Epithelial cell of esophagus (primary cell): Measurements from ENCODE around the gene CASZ1.

Experiments
- DNase-seq: peaks from one replicate; pipeline ENCODE4 v3.0.0; 2010; ENCODE audit warnings: low read depth
- H3K4me3 ChIP-seq: 2 replicates; pipeline ENCODE4 v1.5.1; 2011; ENCODE audit warnings: mild to moderate bottlenecking, low read length, control low read depth
- TF ChIP-seq, protein P1 (sequence below): IDR thresholded peaks from 2 replicates; pipeline ENCODE4 v1.5.1; 2011; ENCODE audit warnings: low read depth, mild to moderate bottlenecking, low read length, control low read depth, inconsistent platforms; ENCODE audit not compliant: insufficient read depth; ENCODE audit errors: missing control alignments

Gene CASZ1

DNA sequence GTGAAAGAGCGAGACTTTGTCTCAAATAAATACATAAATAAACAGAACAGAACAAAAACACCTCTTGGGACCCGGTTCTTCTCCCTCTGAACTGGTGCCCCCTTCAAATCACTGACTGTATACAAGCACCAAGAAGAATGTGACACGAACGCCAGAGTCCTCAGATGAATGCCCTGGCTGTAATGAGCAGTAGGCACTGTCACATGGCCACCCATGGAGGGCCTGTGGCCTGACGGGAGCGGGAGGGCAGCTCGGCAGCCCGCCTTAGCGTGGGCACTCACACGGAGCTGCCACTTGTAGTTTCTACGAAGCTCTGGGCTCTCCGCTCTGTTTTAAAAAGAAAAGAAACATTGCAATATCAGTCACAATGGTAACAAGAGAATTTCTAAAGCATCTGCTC is 175.7 kb downstream of the CASZ1 start:
- TF ChIP-seq, protein P1, sequence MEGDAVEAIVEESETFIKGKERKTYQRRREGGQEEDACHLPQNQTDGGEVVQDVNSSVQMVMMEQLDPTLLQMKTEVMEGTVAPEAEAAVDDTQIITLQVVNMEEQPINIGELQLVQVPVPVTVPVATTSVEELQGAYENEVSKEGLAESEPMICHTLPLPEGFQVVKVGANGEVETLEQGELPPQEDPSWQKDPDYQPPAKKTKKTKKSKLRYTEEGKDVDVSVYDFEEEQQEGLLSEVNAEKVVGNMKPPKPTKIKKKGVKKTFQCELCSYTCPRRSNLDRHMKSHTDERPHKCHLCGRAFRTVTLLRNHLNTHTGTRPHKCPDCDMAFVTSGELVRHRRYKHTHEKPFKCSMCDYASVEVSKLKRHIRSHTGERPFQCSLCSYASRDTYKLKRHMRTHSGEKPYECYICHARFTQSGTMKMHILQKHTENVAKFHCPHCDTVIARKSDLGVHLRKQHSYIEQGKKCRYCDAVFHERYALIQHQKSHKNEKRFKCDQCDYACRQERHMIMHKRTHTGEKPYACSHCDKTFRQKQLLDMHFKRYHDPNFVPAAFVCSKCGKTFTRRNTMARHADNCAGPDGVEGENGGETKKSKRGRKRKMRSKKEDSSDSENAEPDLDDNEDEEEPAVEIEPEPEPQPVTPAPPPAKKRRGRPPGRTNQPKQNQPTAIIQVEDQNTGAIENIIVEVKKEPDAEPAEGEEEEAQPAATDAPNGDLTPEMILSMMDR, result no peak
- no peak for DNase-seq
- no peak overlapping the region for H3K4me3 ChIP-seq

DNA sequence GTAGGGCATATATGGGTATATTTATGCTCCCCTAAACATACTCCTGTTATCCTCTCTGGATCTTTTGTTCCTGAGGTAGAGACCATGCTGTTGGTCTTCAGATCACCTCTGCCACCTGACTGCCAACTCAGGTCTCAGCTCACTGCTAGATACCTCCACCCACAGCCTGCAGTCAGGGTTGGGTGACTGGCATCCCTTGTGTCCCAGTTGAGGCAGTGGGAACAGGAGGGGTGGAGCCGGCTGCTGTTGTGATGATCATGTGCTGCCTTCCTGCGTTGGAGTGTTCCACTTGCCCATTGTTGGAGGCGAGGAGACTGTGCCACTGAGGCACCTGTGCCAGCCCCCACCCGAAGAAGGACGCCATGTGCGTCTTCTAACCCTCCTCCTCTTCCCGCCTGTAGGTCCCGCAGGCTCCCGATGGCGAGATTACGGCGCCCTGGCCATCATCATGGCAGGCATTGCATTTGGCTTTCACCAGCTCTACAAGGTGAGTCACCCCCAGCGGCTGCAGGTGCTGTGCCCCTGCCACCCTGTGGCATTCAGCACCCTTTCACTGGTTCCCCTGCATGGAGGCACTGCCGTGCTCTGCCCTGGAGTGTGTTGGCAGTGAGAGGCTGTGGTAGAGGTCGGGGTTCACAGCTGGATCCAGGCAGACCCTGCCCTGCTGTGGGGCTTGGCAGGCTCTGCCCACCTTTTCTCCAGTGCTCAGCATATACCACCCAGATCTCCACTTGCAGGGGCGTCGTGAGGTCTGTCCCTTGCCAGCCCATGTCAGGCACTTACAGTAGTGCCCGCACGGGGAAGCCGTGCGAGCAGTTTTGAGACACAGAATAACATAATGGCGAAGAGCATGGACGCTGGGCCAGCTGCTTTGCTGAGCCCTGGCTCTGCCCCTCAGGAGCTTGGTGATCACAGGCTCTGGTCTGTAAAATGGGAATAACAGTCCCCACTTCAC is 178.2 kb downstream of the CASZ1 start:
- TF ChIP-seq, protein P1, result no peak
- no peak for DNase-seq

DNA sequence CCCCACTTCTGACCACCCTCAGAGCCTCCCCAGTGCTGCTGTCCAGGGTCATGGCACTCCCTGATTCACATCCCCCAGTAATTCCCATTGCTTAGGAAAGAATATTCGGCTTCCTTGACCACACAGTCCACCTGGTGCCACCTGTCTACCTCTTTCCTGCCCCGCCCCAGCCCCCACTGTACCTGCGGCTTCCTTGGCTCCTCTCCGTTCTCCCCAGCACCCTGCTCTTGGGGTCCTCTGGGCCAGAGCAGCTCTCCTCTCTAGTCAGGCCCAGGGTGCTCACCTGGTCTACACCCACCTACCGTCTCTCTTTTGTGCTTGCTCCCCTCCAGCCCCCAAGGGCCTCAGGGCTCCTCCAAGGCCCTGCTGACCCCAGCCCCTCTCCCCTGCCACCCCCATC is 179.1 kb downstream of the CASZ1 start:
- TF ChIP-seq, protein P1, result no peak
- no peak for DNase-seq
- no peak overlapping the region for H3K4me3 ChIP-seq

More for the DNA sequence above, 178.2 kb downstream of the CASZ1 start:
- H3K4me3 ChIP-seq, result no peak overlapping the region

DNA sequence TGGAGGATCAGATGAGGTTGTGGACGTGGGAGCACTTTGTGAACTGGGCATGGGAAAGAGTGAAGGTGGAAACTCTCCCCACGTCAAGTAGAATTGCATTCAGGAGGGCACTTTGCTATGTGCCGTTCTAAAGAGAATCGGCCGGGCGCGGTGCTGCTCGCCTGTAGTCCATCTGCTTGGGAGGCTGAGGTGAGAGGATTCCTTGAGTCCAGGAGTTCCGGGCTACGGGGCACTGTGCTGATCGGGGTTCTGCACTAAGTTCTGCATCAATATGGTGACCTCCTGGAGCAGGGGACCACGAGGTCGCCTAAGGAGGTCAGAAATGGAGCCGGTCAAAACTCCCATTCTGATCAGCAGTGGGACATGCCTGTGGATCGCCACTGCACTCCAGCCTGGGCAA is 179.8 kb downstream of the CASZ1 start:
- TF ChIP-seq, protein P1, result no peak
- H3K4me3 ChIP-seq, result no peak overlapping the region
- DNase-seq, result no peak

DNA sequence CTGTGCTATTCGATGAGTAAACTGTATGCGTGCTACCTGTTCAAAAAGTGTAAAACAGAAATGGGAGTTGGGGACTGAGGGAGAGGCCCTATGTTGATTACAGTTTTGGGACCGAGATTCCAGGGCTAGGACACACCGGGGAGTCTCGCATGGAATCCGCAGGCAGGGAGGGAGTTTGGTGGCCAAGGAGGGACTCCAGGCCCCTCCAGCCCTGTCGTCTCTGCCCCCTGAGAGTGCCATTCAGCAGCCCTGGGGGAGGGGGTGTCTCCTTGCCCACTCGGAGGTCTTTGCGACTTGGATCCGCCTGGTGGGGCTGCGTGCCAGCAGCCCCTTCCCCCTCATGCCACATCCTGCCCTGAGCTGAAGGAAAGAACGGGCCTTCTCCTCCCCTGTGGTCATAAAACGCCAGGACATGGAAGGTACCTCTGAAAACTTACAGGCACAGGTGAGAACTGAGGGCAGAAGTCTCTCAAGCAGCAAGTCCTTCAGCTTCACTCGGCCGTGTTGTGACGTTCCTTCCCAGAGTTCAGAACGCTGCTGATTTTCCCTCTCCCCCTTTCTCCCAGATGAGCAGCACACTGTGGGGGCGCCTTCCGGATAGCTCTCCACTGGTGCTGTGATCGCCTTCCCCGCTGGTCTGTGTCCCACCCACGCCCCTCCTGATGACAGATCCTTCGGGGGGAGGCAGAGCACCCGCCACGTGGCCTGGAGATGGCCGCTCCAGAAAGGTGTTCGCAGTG is 180.3 kb downstream of the CASZ1 start:
- TF ChIP-seq, protein P1, result no peak
- no peak for DNase-seq
- no peak overlapping the region for H3K4me3 ChIP-seq

DNA sequence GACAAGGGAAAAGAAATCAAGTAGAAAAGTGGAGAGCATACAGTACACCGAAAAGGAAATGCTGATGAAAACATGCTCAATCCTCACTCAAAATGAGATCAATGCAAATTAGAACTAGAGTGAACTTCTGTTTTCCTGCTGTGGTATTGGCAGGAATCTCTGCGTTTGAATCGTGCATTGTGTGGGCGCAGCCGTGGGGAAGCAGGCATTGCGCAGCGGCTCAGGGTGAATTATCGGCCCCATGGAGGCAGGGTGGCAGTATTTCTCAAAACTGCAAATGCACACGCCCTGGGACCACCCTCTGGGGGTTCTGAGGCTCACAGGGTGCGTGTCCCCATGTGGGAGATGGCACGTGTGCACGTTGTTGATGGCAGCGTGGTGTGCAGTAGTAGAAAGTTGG is 181.1 kb downstream of the CASZ1 start:
- H3K4me3 ChIP-seq, result no peak overlapping the region
- DNase-seq, result no peak
- TF ChIP-seq, protein P1, result no peak
